Spinal cord (tissue), 10 donors: Measurements from ENCODE around the gene CPNE5. TPM values are rescaled to one million over a fixed set of nuclear protein-coding genes. Genes with fewer than 3 reads are reported as not detected.

ENCODE experiments used
- DNase-seq, 6 donors: peaks; one replicate each; pipeline versions ENCODE4 v3.0.0 to v3.0.0-alpha.2; 2013 to 2015; ENCODE audit warnings: low spot score in 6 of 6, low read depth in 4 of 6
- H3K27ac ChIP-seq: one replicate; pipeline ENCODE4 v1.5.1; 2013; ENCODE audit warnings: low read depth, low read length, control low read depth
- H3K27me3 ChIP-seq: one replicate; pipeline ENCODE4 v1.6.1; 2013; ENCODE audit warnings: low read length; ENCODE audit not compliant: control insufficient read depth, insufficient read depth
- H3K36me3 ChIP-seq: one replicate; pipeline ENCODE4 v1.6.1; 2013; ENCODE audit warnings: low read length; ENCODE audit not compliant: control insufficient read depth, insufficient read depth
- H3K4me1 ChIP-seq: one replicate; pipeline ENCODE4 v1.6.1; 2013; ENCODE audit warnings: low read length; ENCODE audit not compliant: control insufficient read depth, insufficient read depth
- H3K4me3 ChIP-seq: one replicate; pipeline ENCODE4 v1.5.1; 2013; ENCODE audit warnings: low read depth, low read length, control low read depth
- H3K9me3 ChIP-seq: one replicate; pipeline ENCODE4 v1.6.1; 2013; ENCODE audit warnings: low read length; ENCODE audit not compliant: control insufficient read depth, insufficient read depth
- WGBS: methylation state at CpG from one replicate; pipeline ENCODE4 v1.1.5; 2013; ENCODE audit warnings: missing lambda C conversion rate; ENCODE audit not compliant: insufficient coverage; 5-methylcytosine and 5-hydroxymethylcytosine counted together
- polyA plus RNA-seq, 2 donors: library from polyadenylated mRNA; unstranded; fragments of 120-200 nt; gene quantifications; one replicate each; pipeline ENCODE4 v1.2.1, GENCODE V29; 2013; ENCODE audit not compliant: insufficient read length in 2 of 2
- total RNA-seq, 2 donors: library from RNA; depleted of rRNA in 1 of 2; stranded (reverse); fragments of 120-200 nt in 1 of 2; fragments of >200 nt in 1 of 2; gene quantifications; one replicate each; pipeline versions ENCODE4 v1.2.3 to v1.2.4, GENCODE V29; 2013 to 2014
- donor health status: healthy.

CPNE5 gene
- total and polyA plus RNA-seq, 4 donors, result 9.6 to 88.4 (median 52.8) TPM

DNA sequence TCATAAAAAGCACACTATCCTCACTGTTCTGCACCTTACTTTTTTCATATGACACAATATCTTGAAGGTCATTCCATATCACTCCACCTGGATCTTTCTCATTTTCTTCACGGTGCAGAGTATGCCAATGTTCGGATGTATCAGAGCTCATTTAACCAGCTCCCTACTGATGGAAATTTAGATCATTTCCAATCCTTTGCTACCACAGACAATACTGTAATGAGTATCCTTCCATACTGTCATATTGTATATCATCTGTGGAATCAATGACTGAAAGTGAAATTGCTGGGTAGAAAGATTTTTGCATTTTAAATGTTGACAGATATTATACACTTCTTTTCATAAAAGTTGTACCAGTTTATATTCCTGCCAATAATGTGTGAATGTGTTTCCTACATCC lies 143.8 kb downstream of the CPNE5 start:
- no peaks in the 10 kb centered on the region for H3K36me3 ChIP-seq
- H3K27me3 ChIP-seq, result no peaks in the 10 kb centered on the region
- WGBS, result no CpG with 5 or more reads among the region's 2 CpGs
- no peak overlapping the region for H3K27ac ChIP-seq
- peaks cover 7% of the 10 kb centered on the region for H3K4me1 ChIP-seq
- H3K9me3 ChIP-seq, result no peaks in the 10 kb centered on the region
- no peak overlapping the region for H3K4me3 ChIP-seq
- no peak for DNase-seq

GRCh38 chr6:36694616-36695015 lies 144.6 kb downstream of the CPNE5 start:
- Histone ChIP-seq H3K36me3 (no peaks in the 10 kb centered on the region), H3K4me3 (no peak overlapping the region), H3K9me3 (no peaks in the 10 kb centered on the region), H3K4me1 (peaks cover 7% of the 10 kb centered on the region), H3K27me3 (no peaks in the 10 kb centered on the region), H3K27ac (no peak overlapping the region)
- no peak for DNase-seq
- WGBS, result 93% methylated on average over 4 of the region's 6 CpGs

DNA sequence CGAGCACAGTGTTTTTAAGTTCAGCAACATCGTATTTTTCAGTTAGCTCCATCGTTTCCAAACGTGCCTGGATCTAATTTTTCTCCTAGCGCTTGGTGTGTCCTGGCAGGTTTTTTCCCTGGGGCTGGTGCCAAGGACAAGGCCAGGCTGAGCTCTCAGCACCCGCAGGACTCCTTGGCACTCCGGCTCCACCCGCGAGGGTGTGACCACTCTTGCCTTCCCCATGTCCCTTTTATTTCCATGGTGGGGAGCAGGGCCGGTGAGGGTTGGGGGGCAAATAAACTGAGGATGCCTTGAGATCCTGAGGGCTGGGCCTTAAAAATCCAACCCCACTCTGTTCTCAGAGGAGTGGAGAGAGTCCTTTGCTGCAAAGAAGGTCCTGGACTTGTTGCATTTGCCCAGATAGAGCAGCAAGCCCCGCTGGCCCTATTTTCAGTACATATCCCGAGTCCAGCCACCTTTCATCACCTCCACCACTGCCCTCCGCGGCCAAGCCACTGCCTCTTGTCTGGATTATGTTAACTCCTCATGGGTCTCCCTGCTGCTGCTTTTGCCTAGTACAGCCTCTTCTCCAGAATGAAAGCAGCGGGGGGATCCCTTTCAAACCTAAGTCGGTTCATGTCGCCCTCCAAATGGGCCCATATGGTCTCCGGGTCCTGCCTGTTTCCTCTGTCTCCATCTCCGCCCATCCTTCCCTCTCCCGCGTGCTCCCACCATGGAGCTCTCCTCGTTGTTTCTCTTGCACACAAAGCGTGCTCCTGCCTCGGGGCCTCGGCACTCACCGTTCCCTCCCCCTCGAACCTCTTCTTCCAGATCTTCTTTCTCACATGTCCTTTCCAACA lies 146.2 kb downstream of the CPNE5 start:
- Histone ChIP-seq H3K27ac (no peak overlapping the region), H3K4me3 (no peak overlapping the region), H3K27me3 (no peaks in the 10 kb centered on the region), H3K36me3 (no peaks in the 10 kb centered on the region), H3K9me3 (no peaks in the 10 kb centered on the region), H3K4me1 (peaks cover 7% of the 10 kb centered on the region)
- WGBS, result 75% methylated on average over 23 of the region's 27 CpGs
- DNase-seq, result peak in 1 of 6 donors; percentile 30

DNA sequence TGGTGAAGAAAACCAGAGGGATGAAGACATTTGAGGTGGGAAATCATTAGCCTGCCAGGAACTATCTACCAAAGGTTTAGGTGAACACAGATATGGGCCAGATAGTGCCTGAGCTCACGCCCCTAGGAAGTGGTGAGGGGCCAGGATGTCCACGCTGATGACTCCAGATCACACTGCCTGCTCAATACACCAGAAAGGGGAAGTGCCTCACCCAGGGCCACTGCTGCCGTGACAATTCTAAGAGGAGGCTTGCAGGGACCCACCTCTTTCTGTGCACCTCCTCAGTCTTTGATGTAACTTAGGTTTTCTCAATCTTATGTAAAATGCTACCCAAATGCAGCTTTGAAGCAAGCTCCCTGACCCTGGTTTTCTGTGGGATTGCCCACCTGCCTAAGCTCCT lies 147.0 kb downstream of the CPNE5 start:
- Histone ChIP-seq H3K9me3 (no peaks in the 10 kb centered on the region), H3K4me3 (no peak overlapping the region), H3K36me3 (no peaks in the 10 kb centered on the region), H3K27ac (no peak overlapping the region), H3K4me1 (peaks cover 7% of the 10 kb centered on the region), H3K27me3 (no peaks in the 10 kb centered on the region)
- no CpG with 5 or more reads among the region's 3 CpGs for WGBS
- DNase-seq, result no peak

DNA sequence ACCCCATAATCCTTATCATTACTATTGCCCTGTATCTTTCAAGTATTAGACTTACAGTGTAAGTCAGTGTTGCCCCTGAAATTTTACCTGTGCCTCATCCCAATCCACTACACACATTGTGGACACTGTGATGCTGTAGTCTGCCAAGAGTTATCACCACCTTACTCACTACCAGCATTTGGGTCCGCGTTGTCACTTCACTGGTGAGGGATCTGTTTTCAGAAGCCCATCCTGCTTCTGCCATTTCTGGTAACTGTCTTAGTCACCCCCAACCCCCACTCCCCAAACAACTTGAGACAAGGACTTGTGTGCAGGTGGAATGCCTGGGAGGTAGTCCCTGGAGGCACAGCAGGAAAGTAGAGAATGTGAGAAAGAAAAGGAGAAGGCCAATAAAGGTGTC lies 147.6 kb downstream of the CPNE5 start:
- no peaks in the 10 kb centered on the region for H3K27me3 ChIP-seq
- 100% methylated on average over 1 of the region's 2 CpGs for WGBS
- peaks cover under 1% of the 10 kb centered on the region for H3K36me3 ChIP-seq
- H3K9me3 ChIP-seq, result no peaks in the 10 kb centered on the region
- H3K4me1 ChIP-seq, result peaks cover 7% of the 10 kb centered on the region
- DNase-seq, result no peak
- H3K4me3 ChIP-seq, result no peak overlapping the region
- H3K27ac ChIP-seq, result no peak overlapping the region

GRCh38 chr6:36691011-36691410 lies 148.2 kb downstream of the CPNE5 start:
- DNase-seq, result no peak
- peaks cover 7% of the 10 kb centered on the region for H3K4me1 ChIP-seq
- no peak overlapping the region for H3K27ac ChIP-seq
- peaks cover 4% of the 10 kb centered on the region for H3K36me3 ChIP-seq
- WGBS, result no CpG with 5 or more reads among the region's 4 CpGs
- no peaks in the 10 kb centered on the region for H3K27me3 ChIP-seq
- H3K9me3 ChIP-seq, result no peaks in the 10 kb centered on the region
- H3K4me3 ChIP-seq, result no peak overlapping the region

Other genes starting within 250 kb of the CPNE5 start
- 100 to 1,000 TPM; 135 to 314 TPM for gene SRSF3, start 245.1 kb downstream of the CPNE5 start, total RNA-seq
- 100 to 1,000 TPM; 336 to 351 TPM for gene SRSF3, start 245.1 kb downstream of the CPNE5 start, polyA plus RNA-seq
- gene CDKN1A, start 160.7 kb downstream of the CPNE5 start, total RNA-seq, result 10 to 100 TPM in 1 of 2 donors, 1 to 10 TPM in 1; 9.1 to 10.6 TPM
- gene CDKN1A, start 160.7 kb downstream of the CPNE5 start, polyA plus RNA-seq, result 1 to 10 TPM; 9.5 to 9.9 TPM
- gene RAB44, start 141.6 kb downstream of the CPNE5 start, total RNA-seq, result under 1 TPM; 0.06 to 0.59 TPM
- under 1 TPM in 1 of 2 donors, not detected in 1; 0.05 TPM for gene RAB44, start 141.6 kb downstream of the CPNE5 start, polyA plus RNA-seq
- 10 to 100 TPM; 39.2 to 55.9 TPM for gene PPIL1, start 35.4 kb upstream of the CPNE5 start, total RNA-seq
- 10 to 100 TPM; 56.5 to 70.1 TPM for gene PPIL1, start 35.4 kb upstream of the CPNE5 start, polyA plus RNA-seq
- gene C6orf89, start 46.5 kb upstream of the CPNE5 start, total RNA-seq, result 10 to 100 TPM; 48.3 to 69.5 TPM
- gene C6orf89, start 46.5 kb upstream of the CPNE5 start, polyA plus RNA-seq, result 10 to 100 TPM; 42.6 to 52.6 TPM
- 10 to 100 TPM; 29.9 to 47.4 TPM for gene PI16, start 115.3 kb upstream of the CPNE5 start, total RNA-seq
- 10 to 100 TPM; 22.7 to 28.4 TPM for gene PI16, start 115.3 kb upstream of the CPNE5 start, polyA plus RNA-seq
- 100 to 1,000 TPM; 195 to 220 TPM for gene MTCH1, start 146.8 kb upstream of the CPNE5 start, total RNA-seq
- 100 to 1,000 TPM; 275 to 299 TPM for gene MTCH1, start 146.8 kb upstream of the CPNE5 start, polyA plus RNA-seq
- 1 to 10 TPM; 5.5 to 6.7 TPM for gene FGD2, start 166.2 kb upstream of the CPNE5 start, total RNA-seq
- gene FGD2, start 166.2 kb upstream of the CPNE5 start, polyA plus RNA-seq, result 1 to 10 TPM; 8.4 to 9.6 TPM